ENCODE data around the gene LEFTY1.
"Not testable (repeated sequence)": the region's sequence is repeated elsewhere in the genome, so short reads cannot be mapped to it uniquely, and the experiment has no call there.

DNA sequence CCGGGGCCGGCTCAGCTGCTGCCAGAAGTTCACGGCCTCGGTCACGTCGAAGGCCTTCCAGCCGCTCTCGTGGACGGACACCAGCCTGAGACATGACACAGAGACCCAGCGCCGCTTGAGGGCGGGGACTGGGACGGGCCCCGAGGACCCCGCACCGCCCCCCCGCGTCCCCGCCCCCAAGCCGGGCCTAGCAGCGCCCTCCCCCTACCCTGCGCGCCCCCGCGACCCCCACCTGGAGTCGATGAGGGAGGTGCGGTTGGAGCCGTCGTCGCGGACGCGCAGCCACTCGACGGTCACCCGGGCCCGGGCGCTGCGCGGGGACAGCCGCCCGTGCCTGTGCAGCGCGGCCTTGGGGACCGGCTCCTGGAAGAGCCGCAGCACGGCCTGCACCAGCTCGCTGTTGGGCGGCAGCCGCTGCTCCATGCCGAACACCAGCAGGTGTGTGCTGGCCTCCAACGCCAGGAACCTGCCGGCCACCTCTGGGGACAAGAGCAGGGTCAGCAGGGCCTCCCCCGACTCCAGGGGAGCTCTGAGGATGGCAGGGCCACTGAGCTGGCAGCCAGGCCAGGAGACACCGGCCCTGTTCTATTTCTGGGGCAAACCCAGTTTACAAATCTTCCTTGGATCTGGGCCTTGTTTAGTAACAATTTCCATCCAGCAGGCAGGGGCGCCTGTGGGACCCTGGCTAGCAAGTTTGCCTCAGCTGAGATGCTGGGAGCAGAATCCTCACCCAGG lies 1.2 kb downstream of the LEFTY1 start:
- TF ChIP-seq, protein P1, sequence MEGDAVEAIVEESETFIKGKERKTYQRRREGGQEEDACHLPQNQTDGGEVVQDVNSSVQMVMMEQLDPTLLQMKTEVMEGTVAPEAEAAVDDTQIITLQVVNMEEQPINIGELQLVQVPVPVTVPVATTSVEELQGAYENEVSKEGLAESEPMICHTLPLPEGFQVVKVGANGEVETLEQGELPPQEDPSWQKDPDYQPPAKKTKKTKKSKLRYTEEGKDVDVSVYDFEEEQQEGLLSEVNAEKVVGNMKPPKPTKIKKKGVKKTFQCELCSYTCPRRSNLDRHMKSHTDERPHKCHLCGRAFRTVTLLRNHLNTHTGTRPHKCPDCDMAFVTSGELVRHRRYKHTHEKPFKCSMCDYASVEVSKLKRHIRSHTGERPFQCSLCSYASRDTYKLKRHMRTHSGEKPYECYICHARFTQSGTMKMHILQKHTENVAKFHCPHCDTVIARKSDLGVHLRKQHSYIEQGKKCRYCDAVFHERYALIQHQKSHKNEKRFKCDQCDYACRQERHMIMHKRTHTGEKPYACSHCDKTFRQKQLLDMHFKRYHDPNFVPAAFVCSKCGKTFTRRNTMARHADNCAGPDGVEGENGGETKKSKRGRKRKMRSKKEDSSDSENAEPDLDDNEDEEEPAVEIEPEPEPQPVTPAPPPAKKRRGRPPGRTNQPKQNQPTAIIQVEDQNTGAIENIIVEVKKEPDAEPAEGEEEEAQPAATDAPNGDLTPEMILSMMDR (IDR thresholded peaks at IDR 0.05; ENCODE audit: low read depth, low read length, poor library complexity, severe bottlenecking) = not testable (repeated sequence)
- TF ChIP-seq EZH2phosphoT487 (IDR thresholded peaks at IDR 0.05; ENCODE audit: borderline replicate concordance, low read length) = not testable (repeated sequence)

Data from DOHH2 (cell line).